ENCODE results near the gene SERPINB13.

SERPINB13 gene

GRCh38 chr18:63648241-63648640 is 61.1 kb downstream of the SERPINB13 start:
- no peak for TF ChIP-seq CTCF (IDR thresholded peaks at IDR 0.05; ENCODE audit: low read depth, low read length)
- no peak for DNase-seq (ENCODE audit: extremely low read depth, low read depth)
